DMS53 (cell line): ENCODE results near the gene MT1X.
A peak's percentile ranks its signal among the peaks of the same experiment; 100 is the strongest.
"Not testable (repeated sequence)": the region's sequence is repeated elsewhere in the genome, so short reads cannot be mapped to it uniquely, and the experiment has no call there.

Experiments used
- DNase-seq: peaks from one replicate; lab custom pipeline; 2025; lab: John Stamatoyannopoulos, UW

MT1X gene

GRCh38 chr16:56710181-56710737 lies 28.0 kb downstream of the MT1X start:
- no peak for DNase-seq

DNA sequence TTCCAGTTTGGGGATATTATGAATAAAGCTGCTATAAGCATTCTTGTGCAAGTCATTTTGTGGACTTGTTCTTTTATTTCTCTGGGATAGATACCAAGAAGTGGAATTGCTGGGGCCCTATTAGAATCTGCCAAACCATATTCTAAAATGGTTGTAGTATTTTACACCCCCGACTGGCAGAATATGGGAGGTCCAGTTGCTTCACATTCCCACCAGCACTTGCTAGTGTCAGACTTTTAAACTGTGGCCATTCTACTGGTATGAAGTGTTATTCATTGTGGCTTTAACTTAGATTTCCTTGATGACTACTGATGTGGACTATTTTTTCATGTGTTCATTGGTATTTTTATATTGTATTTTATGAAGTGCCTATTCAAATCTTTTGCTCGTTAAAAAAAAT lies 29.6 kb downstream of the MT1X start:
- no peak for DNase-seq

GRCh38 chr16:56713794-56714193 lies 31.5 kb downstream of the MT1X start:
- DNase-seq: no peak

DNA sequence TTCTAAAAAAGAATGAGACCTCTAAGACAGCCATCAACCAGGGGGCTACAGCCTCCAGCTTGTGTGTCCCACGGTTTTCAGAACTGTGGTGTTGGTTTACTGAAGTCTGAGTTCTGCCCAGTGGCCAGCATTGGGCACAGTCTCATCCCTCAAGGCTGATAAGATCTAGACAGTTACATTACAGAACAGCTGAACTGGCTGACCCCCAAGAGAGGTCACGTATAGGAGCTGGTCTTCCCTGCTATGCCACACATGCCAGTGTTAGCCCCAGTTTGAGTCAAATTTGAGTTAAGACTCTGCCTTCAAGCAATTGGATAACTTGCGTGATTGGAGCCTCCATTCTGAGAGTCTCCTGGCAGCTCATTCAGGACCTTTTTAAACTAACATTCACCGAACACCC lies 32.9 kb downstream of the MT1X start:
- DNase-seq: no peak

- DNase-seq: no peak
Measured at GRCh38 chr16:56716761-56717160, 34.5 kb downstream of the MT1X start.

DNA sequence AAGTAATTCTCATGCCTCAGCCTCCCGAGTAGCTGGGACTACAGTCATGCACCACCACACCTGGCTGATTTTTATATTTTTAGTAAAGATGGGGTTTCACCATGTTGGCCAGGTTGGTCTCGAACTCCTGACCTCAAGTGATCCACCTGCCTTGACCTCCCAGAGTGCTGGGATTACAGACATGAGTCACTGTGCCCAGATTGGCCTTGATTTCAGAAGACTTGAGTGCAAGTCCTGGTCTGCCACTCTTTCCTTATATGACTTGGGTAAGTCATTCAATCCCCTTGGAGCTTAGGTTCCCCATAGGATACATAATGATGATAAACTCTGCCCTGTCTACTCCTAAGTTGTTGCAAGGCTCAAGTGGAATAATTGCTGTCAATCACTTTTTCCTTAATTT lies 35.3 kb downstream of the MT1X start:
- not testable (repeated sequence) for DNase-seq

GRCh38 chr16:56722200-56722842 lies 40.1 kb downstream of the MT1X start:
- no peak for DNase-seq

DNA sequence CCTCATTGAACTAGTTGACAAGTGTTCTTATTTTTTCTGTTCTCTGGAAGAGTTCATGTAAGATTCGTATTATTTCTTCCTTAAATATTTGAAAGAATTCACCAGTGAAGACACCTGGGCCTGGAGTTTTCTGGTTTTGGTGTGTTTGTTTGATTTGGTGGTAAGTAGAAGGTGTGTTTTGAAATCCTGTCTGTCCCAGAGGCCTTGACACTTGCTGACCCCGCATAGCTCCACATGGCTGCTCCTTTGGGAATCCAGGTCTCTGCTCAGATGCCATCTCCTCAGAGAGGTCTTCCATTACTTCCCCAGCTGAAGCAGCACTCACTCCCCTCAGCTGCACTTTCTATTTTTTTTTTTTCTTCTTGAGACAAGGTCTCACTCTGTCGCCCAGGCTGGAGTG lies 41.9 kb downstream of the MT1X start:
- no peak for DNase-seq

- DNase-seq: no peak
Measured at GRCh38 chr16:56726283-56726682, 44.0 kb downstream of the MT1X start.

DNA sequence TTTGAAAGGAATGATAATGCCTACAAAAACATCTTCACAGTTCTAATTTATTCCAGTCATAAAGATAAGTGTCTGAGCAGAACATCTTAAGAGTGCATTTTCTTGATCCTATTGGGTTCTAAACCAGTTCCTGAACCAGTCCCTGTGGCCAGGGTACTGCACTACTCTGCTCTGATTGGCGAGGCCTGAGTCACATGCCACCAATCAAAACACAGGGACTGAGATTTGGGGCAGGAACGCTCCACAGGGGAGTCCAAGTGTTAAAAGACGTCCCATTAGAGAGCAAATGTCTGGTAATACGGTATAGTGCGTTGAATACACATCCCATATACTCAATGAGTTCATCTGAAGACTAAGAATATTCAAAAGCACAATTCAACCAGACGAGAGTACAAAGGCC lies 44.7 kb downstream of the MT1X start:
- no peak for DNase-seq

GRCh38 chr16:56728027-56728426 lies 45.8 kb downstream of the MT1X start:
- DNase-seq: no peak

GRCh38 chr16:56728980-56729734 lies 46.9 kb downstream of the MT1X start:
- peak; percentile 58 for DNase-seq

- DNase-seq: peak; percentile 97
Measured at GRCh38 chr16:56729735-56730662, 47.7 kb downstream of the MT1X start, which contains the start of gene NUP93. TSS of gene NUP93 (plus strand) at chr16:56730129. CDS start at chr16:56748248, 18,119 bp downstream.

GRCh38 chr16:56732366-56732765 lies 50.1 kb downstream of the MT1X start:
- DNase-seq: no peak

DNA sequence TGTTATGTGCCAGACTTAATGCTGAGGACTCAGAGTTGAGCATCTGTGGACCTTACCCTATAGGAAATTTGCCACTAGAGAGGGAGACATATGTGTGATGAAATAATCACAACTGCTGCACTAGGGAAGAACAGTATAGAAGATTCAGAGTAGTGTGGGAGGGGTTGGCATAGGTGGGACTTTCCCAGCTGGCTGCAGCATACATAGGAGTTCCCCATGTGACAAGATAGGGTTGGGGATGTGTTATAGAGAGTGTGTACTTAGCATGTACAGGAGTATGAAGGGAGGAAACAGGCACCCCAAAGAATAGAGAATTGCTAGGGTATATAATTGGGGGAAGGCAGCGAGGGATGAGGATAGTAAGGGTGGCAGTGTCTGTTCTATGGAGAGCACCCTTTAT lies 50.6 kb downstream of the MT1X start:
- DNase-seq: no peak
